ENCODE results near the gene SKAP1.
"Not testable (repeated sequence)": the region's sequence is repeated elsewhere in the genome, so short reads cannot be mapped to it uniquely, and the experiment has no call there.

SKAP1 gene

GRCh38 chr17:48444516-48445247, 14.7 kb upstream of the SKAP1 start:
- no peak for DNase-seq

GRCh38 chr17:48443712-48444111, 13.7 kb upstream of the SKAP1 start:
- DNase-seq = no peak

GRCh38 chr17:48442819-48443218, 12.8 kb upstream of the SKAP1 start:
- DNase-seq = no peak

- DNase-seq = no peak
These were observed 11.8 kb upstream of the SKAP1 start for GRCh38 chr17:48441862-48442261.

- no peak for DNase-seq
These were observed 11.3 kb upstream of the SKAP1 start for GRCh38 chr17:48441231-48441711.

GRCh38 chr17:48440669-48441068, 10.7 kb upstream of the SKAP1 start:
- DNase-seq = no peak

GRCh38 chr17:48439875-48440505, 10.0 kb upstream of the SKAP1 start:
- DNase-seq = no peak

- no peak for DNase-seq
These were observed 9.3 kb upstream of the SKAP1 start for GRCh38 chr17:48439110-48439850.

GRCh38 chr17:48438516-48439061, 8.6 kb upstream of the SKAP1 start:
- DNase-seq = no peak

GRCh38 chr17:48433896-48434295, 3.9 kb upstream of the SKAP1 start:
- no peak for DNase-seq

- DNase-seq = no peak
These were observed 3.1 kb upstream of the SKAP1 start for GRCh38 chr17:48432820-48433775.

- no peak for DNase-seq
These were observed 858 bp downstream of the SKAP1 start for GRCh38 chr17:48429156-48429555.

GRCh38 chr17:48427598-48427997, 2.4 kb downstream of the SKAP1 start:
- DNase-seq = no peak

- no peak for DNase-seq
These were observed 3.1 kb downstream of the SKAP1 start for GRCh38 chr17:48426761-48427500.

- no peak for DNase-seq
These were observed 3.9 kb downstream of the SKAP1 start for GRCh38 chr17:48426019-48426665.

GRCh38 chr17:48422060-48422459, 8.0 kb downstream of the SKAP1 start:
- DNase-seq = not testable (repeated sequence)

GRCh38 chr17:48420823-48421222, 9.2 kb downstream of the SKAP1 start:
- DNase-seq = no peak

- no peak for DNase-seq
These were observed 13.0 kb downstream of the SKAP1 start for GRCh38 chr17:48416971-48417370.

GRCh38 chr17:48413613-48414405, 16.2 kb downstream of the SKAP1 start:
- no peak for DNase-seq

- DNase-seq = no peak
These were observed 17.2 kb downstream of the SKAP1 start for GRCh38 chr17:48412841-48413240.
